H1 (cell line): ENCODE results near the gene MTMR8.

Experiments
- BACH1 ChIP-seq: IDR thresholded peaks from 2 replicates; pipeline ENCODE4 v1.6.1; 2012; ENCODE audit warnings: low read length, improper control_type of control experiment
- NRF1 ChIP-seq: IDR thresholded peaks from 2 replicates; pipeline ENCODE4 v1.6.1; 2011; ENCODE audit warnings: mild to moderate bottlenecking, low read depth, low read length, improper control_type of control experiment
- TF ChIP-seq, protein P1 (sequence below), 3 experiments: IDR thresholded peaks; 1 replicate in 2 of 3; 2 replicates in 1 of 3; pipeline versions ENCODE4 v1.5.1 to v1.6.1; 2011; ENCODE audit warnings: low read length in 3 of 3, mild to moderate bottlenecking in 3 of 3, inconsistent platforms in 2 of 3, low read depth in 1 of 3, moderate library complexity in 1 of 3; ENCODE audit not compliant: insufficient read depth in 1 of 3; ENCODE audit errors: control extremely low read depth in 1 of 3

DNA sequence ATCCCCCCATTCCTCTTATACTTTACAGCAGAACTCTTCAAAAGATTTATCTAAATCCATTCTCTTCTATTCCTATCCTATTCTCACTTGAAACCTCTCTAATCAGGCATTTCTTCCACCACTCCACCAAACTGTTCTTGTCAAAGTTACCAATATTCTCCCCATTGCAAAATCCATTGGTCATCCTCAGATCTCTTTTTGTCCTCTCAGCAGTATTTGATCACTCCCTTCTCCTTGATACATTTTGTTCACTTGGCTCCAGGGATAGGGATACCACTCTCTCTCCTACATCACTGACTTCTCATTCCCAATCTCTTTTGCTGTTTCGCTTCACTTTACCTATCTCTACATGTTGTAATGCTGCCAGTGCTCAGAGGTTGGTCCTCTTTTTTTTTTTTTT is 2.8 kb upstream of the MTMR8 start:
- TF ChIP-seq, protein P1, sequence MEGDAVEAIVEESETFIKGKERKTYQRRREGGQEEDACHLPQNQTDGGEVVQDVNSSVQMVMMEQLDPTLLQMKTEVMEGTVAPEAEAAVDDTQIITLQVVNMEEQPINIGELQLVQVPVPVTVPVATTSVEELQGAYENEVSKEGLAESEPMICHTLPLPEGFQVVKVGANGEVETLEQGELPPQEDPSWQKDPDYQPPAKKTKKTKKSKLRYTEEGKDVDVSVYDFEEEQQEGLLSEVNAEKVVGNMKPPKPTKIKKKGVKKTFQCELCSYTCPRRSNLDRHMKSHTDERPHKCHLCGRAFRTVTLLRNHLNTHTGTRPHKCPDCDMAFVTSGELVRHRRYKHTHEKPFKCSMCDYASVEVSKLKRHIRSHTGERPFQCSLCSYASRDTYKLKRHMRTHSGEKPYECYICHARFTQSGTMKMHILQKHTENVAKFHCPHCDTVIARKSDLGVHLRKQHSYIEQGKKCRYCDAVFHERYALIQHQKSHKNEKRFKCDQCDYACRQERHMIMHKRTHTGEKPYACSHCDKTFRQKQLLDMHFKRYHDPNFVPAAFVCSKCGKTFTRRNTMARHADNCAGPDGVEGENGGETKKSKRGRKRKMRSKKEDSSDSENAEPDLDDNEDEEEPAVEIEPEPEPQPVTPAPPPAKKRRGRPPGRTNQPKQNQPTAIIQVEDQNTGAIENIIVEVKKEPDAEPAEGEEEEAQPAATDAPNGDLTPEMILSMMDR (IDR thresholded peaks at IDR 0.05; ENCODE audit: control extremely low read depth in 1 of 3, insufficient read depth in 1 of 3, low read depth in 1 of 3, low read length in 3 of 3) = no peak
- TF ChIP-seq BACH1 = no peak
- TF ChIP-seq NRF1 = no peak
